Measurements from ENCODE around the gene METTL25. TPM values are rescaled to one million over a fixed set of nuclear protein-coding genes. Genes with fewer than 3 reads are reported as not detected.

METTL25 gene
- total RNA-seq, 1 experiment from 2014 or later, result 6.3 TPM

GRCh38 chr12:82519510-82519909 is 161.2 kb downstream of the METTL25 start:
- Mint-ChIP-seq H3K4me3 (no peak overlapping the region), H3K9me3 (0 out of 2 replicates have a peak, but pooled peaks cover 4% of the 10 kb centered on the region), H3K4me1 (no peaks in the 10 kb centered on the region), H3K36me3 (no peaks in the 10 kb centered on the region), H3K27me3 (ENCODE audit: low read depth) (no peaks in the 10 kb centered on the region; the same call in 1 of the 2 replicates), H3K27ac (no peak overlapping the region)
- TF ChIP-seq PREB (CRISPR knock-in tag; IDR thresholded peaks at IDR 0.05; ENCODE audit: borderline replicate concordance), result no peak
- TF ChIP-seq MLX (CRISPR knock-in tag; IDR thresholded peaks at IDR 0.05), result no peak
- TF ChIP-seq FOXK1 (CRISPR knock-in tag; IDR thresholded peaks at IDR 0.05), result no peak
- no peak for TF ChIP-seq NR2C2 (CRISPR knock-in tag; IDR thresholded peaks at IDR 0.05)
- no peak for TF ChIP-seq KAT7 (CRISPR knock-in tag; IDR thresholded peaks at IDR 0.05; ENCODE audit: borderline replicate concordance)
- no peak for TF ChIP-seq ZNF263 (CRISPR knock-in tag; IDR thresholded peaks at IDR 0.05; ENCODE audit: low read depth)
- TF ChIP-seq ATF1 (CRISPR knock-in tag; IDR thresholded peaks at IDR 0.05), result no peak
- TF ChIP-seq ZNF671 (CRISPR knock-in tag; IDR thresholded peaks at IDR 0.05), result no peak
- TF ChIP-seq TEAD1 (CRISPR knock-in tag; IDR thresholded peaks at IDR 0.05), result no peak
- TF ChIP-seq SMAD4 (CRISPR knock-in tag; IDR thresholded peaks at IDR 0.05), result no peak
- no peak for TF ChIP-seq GRHL2 (CRISPR knock-in tag; IDR thresholded peaks at IDR 0.05; ENCODE audit: insufficient replicate concordance, severe bottlenecking)
- TF ChIP-seq SP1 (CRISPR knock-in tag; conservative IDR thresholded peaks at IDR 0.05), result no peak
- no peak for TF ChIP-seq MYBL2 (CRISPR knock-in tag; IDR thresholded peaks at IDR 0.05)
- TF ChIP-seq TP53 (CRISPR knock-in tag; IDR thresholded peaks at IDR 0.05), result no peak
- no peak for TF ChIP-seq ZBTB21 (CRISPR knock-in tag; IDR thresholded peaks at IDR 0.05; ENCODE audit: borderline replicate concordance)
- TF ChIP-seq ARID4B (CRISPR knock-in tag; IDR thresholded peaks at IDR 0.05; ENCODE audit: borderline replicate concordance), result no peak
- TF ChIP-seq CREB1 (CRISPR knock-in tag; IDR thresholded peaks at IDR 0.05), result no peak
- DNase-seq (ENCODE audit: low spot score) (no peak), ATAC-seq (no peak)
- ChIA-PET CTCF (no interaction called here), POLR2A (no interaction called here)

- DNase-seq (ENCODE audit: low spot score), result no peak
- Mint-ChIP-seq H3K4me3 (no peak overlapping the region), H3K27me3 (ENCODE audit: low read depth) (no peaks in the 10 kb centered on the region; the same call in 1 of the 2 replicates), H3K27ac (no peak overlapping the region), H3K36me3 (no peaks in the 10 kb centered on the region), H3K4me1 (no peaks in the 10 kb centered on the region), H3K9me3 (0 out of 2 replicates have a peak, but pooled peaks cover 2% of the 10 kb centered on the region)
- ChIA-PET POLR2A (no interaction called here), CTCF (no interaction called here)
- no peak for ATAC-seq
- no peak for TF ChIP-seq PRDM15 (CRISPR knock-in tag; IDR thresholded peaks at IDR 0.05)
- no peak for TF ChIP-seq E2F4 (CRISPR knock-in tag; IDR thresholded peaks at IDR 0.05; ENCODE audit: borderline replicate concordance, low read depth)
- TF ChIP-seq ZNF532 (CRISPR knock-in tag; IDR thresholded peaks at IDR 0.05; ENCODE audit: borderline replicate concordance), result no peak
Measured at GRCh38 chr12:82522285-82522684, 164.0 kb downstream of the METTL25 start.

All from WTC11 (cell line).